ENCODE measurements around the gene EPB41L2. TPM values are rescaled to one million over a fixed set of nuclear protein-coding genes. Genes with fewer than 3 reads are reported as not detected.

The EPB41L2 gene
- total RNA-seq, 2 donors from 2014 or later = 160 to 189 TPM

DNA sequence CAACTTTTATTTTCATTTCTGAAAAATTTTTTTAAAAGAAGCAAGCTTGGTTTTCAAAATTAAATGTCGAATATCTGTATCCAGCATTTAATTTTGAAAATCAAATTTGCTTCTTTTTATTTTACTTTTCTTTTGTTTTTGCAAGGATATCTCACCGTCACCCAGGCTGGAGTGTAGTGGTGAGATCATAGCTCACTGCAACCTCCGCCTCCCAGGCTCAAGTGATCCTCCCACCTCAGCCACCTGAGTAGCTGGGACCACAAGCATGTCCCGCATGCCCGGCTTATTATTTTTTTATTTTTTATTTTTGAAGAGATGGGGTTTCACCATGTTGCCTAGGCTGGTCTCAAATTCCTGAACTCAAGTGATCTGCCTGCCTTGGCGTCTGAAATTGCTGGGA is 17.0 kb upstream of the EPB41L2 start:
- 94 to 100% methylated on average over 2 to 6 of the region's 6 CpGs for WGBS, 2 experiments (ENCODE audit: insufficient coverage in 1 of 2, insufficient read length in 1 of 2)
- H3K4me1 ChIP-seq (ENCODE audit: control insufficient read depth, insufficient read depth, low read length) = no peaks in the 10 kb centered on the region

DNA sequence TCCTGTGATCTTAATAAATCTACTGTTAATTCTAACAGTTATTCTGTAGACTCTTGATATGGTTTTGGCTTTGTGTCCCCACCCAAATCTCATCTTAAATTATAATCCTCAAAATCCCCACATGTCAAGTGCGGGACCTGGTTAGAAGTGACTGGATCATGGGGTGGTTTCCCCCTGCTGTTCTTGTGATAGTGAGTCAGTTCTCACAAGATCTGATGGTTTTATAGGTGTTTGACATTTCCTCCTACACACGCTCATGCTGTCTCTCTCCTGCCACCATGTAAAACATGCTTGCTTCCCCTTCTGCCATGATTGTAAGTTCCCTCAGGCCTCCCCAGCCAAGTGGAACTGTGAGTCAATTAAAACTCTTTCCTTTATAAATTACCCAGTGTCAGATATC is 10.5 kb upstream of the EPB41L2 start:
- Histone ChIP-seq H3K9ac (ENCODE audit: extremely low read depth, low read length, poor library complexity, severe bottlenecking) (no peak overlapping the region), H3K27me3 (ENCODE audit: control insufficient read depth, insufficient read depth, low read length, poor library complexity, severe bottlenecking) (no peaks in the 10 kb centered on the region), H3K36me3 (ENCODE audit: control insufficient read depth, insufficient read depth, low read length) (no peaks in the 10 kb centered on the region), H3K9me3 (ENCODE audit: control insufficient read depth, low read length) (no peaks in the 10 kb centered on the region), H3K4me1 (ENCODE audit: control insufficient read depth, insufficient read depth, low read length) (no peaks in the 10 kb centered on the region), H3K27ac (ENCODE audit: low read depth, low read length) (no peak overlapping the region), H3K4me3 (ENCODE audit: low read length) (no peak overlapping the region)
- Mint-ChIP-seq H3K4me3 (no peak overlapping the region), H3K27ac (no peak overlapping the region), H3K4me1 (no peaks in the 10 kb centered on the region), H3K36me3 (ENCODE audit: low read depth) (no peaks in the 10 kb centered on the region), H3K9me3 (no peaks in the 10 kb centered on the region), H3K27me3 (ENCODE audit: insufficient read depth) (no peaks in the 10 kb centered on the region)
- WGBS, 2 experiments (ENCODE audit: insufficient coverage in 1 of 2, insufficient read length in 1 of 2) = 88 to 100% methylated on average over 1 to 2 of the region's 2 CpGs
- DNase-seq = no peak
- TF ChIP-seq, protein P1, sequence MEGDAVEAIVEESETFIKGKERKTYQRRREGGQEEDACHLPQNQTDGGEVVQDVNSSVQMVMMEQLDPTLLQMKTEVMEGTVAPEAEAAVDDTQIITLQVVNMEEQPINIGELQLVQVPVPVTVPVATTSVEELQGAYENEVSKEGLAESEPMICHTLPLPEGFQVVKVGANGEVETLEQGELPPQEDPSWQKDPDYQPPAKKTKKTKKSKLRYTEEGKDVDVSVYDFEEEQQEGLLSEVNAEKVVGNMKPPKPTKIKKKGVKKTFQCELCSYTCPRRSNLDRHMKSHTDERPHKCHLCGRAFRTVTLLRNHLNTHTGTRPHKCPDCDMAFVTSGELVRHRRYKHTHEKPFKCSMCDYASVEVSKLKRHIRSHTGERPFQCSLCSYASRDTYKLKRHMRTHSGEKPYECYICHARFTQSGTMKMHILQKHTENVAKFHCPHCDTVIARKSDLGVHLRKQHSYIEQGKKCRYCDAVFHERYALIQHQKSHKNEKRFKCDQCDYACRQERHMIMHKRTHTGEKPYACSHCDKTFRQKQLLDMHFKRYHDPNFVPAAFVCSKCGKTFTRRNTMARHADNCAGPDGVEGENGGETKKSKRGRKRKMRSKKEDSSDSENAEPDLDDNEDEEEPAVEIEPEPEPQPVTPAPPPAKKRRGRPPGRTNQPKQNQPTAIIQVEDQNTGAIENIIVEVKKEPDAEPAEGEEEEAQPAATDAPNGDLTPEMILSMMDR (conservative IDR thresholded peaks at IDR 0.05) = no peak

More for the DNA sequence above, 17.0 kb upstream of the EPB41L2 start:
- H3K27ac Mint-ChIP-seq = no peak overlapping the region
- DNase-seq = no peak
- TF ChIP-seq, protein P1 (conservative IDR thresholded peaks at IDR 0.05) = no peak
- H3K27me3 ChIP-seq (ENCODE audit: control insufficient read depth, insufficient read depth, low read length, poor library complexity, severe bottlenecking) = no peaks in the 10 kb centered on the region
- H3K9me3 ChIP-seq (ENCODE audit: control insufficient read depth, low read length) = no peaks in the 10 kb centered on the region
- H3K27me3 Mint-ChIP-seq (ENCODE audit: insufficient read depth) = no peaks in the 10 kb centered on the region
- H3K9me3 Mint-ChIP-seq = peaks cover under 1% of the 10 kb centered on the region
- H3K36me3 Mint-ChIP-seq (ENCODE audit: low read depth) = no peaks in the 10 kb centered on the region
- H3K9ac ChIP-seq (ENCODE audit: extremely low read depth, low read length, poor library complexity, severe bottlenecking) = no peak overlapping the region
- no peaks in the 10 kb centered on the region for H3K36me3 ChIP-seq (ENCODE audit: control insufficient read depth, insufficient read depth, low read length)
- no peak overlapping the region for H3K27ac ChIP-seq (ENCODE audit: low read depth, low read length)
- no peak overlapping the region for H3K4me3 Mint-ChIP-seq
- H3K4me1 Mint-ChIP-seq = no peaks in the 10 kb centered on the region
- H3K4me3 ChIP-seq (ENCODE audit: low read length) = no peak overlapping the region

DNA sequence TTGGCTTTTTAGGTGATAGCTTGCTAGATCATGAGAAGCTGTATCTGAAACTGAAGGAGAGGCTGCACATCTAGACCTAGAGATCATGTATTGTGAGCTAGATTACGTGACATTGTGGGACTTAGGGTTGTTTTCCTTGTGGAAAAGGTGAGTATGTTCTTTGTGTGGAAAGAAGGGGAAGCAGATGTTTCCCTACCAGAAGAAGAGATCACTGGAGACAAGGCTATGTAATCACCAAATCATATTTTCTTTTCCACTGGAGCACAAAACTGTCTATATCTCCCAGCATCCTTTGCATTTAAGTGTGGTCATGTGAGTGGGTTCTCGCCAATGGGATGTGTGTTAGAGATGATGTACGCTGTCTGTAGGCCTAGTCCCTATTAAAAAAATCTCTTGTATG is 7.0 kb upstream of the EPB41L2 start:
- DNase-seq = no peak
- peaks cover 6% of the 10 kb centered on the region for H3K27me3 Mint-ChIP-seq (ENCODE audit: insufficient read depth)
- Histone ChIP-seq H3K27me3 (ENCODE audit: control insufficient read depth, insufficient read depth, low read length, poor library complexity, severe bottlenecking) (no peaks in the 10 kb centered on the region), H3K4me3 (ENCODE audit: low read length) (no peak overlapping the region), H3K36me3 (ENCODE audit: control insufficient read depth, insufficient read depth, low read length) (no peaks in the 10 kb centered on the region), H3K9ac (ENCODE audit: extremely low read depth, low read length, poor library complexity, severe bottlenecking) (no peak overlapping the region), H3K27ac (ENCODE audit: low read depth, low read length) (no peak overlapping the region), H3K9me3 (ENCODE audit: control insufficient read depth, low read length) (no peaks in the 10 kb centered on the region), H3K4me1 (ENCODE audit: control insufficient read depth, insufficient read depth, low read length) (no peaks in the 10 kb centered on the region)
- no peaks in the 10 kb centered on the region for H3K36me3 Mint-ChIP-seq (ENCODE audit: low read depth)
- no peak overlapping the region for H3K4me3 Mint-ChIP-seq
- TF ChIP-seq, protein P1 (conservative IDR thresholded peaks at IDR 0.05) = no peak
- H3K27ac Mint-ChIP-seq = no peak overlapping the region
- H3K4me1 Mint-ChIP-seq = no peaks in the 10 kb centered on the region
- H3K9me3 Mint-ChIP-seq = no peaks in the 10 kb centered on the region
- WGBS, 2 experiments (ENCODE audit: insufficient coverage in 1 of 2, insufficient read length in 1 of 2) = 77 to 80% methylated on average over 1 to 3 of the region's 3 CpGs

All from endodermal cell (in vitro differentiated cells).